Activated T-cell treated with anti-CD3 and anti-CD28 coated beads, Interleukin-2, amount 50 U/mL, for 48 hours (primary cell): Measurements from ENCODE around the gene ARHGAP22.
A peak's percentile ranks its signal among the peaks of the same experiment; 100 is the strongest.
"Not testable (repeated sequence)": the region's sequence is repeated elsewhere in the genome, so short reads cannot be mapped to it uniquely, and the experiment has no call there.

Experiments used
- DNase-seq, 2 experiments: peaks; one replicate each; pipeline ENCODE4 v3.0.0-alpha.2; 2020

The ARHGAP22 gene

GRCh38 chr10:48604991-48605508, at the start of gene ARHGAP22:
Gene ARHGAP22, minus strand, starts transcription at chr10:48605073. Its CDS starts 277 bp downstream, at chr10:48604796.
- DNase-seq, result peak in 1 of 2 experiments; percentile 23

DNA sequence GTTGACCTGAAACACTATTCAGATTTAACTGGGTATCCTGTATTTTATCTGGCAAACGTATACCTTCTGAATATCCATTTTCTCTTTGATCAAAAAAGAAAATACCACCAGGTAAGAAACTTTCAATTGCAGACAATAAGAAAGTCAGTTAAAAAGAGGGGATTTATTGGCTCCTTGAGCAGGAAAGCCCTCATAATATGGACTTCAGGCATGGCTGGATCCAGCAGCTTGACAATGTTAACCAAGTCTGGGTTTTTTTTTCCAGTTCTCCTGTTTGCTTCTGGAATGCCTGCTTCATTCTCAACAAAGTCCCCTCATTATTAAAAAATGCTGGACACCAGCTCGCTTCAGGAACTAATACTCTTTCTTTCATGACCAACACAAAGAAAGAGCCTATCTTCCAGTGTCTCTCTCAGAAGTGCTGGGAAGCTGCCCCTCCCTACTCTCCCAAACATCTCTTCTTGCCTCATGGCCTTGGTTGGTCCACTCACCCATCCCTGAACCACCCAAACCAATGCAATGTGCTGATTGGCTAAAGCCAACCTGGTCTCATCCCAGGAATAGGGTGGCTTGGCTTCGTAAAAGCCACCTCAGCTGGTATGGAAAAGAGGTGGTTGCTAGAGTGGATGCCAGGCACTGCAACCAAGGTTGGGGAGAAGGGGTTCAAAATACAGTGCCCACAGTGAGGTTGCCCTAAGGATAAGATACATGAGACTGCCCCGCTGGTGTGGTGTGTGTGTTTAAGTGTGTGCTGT, 49.2 kb upstream of the ARHGAP22 start:
- no peak for DNase-seq

DNA sequence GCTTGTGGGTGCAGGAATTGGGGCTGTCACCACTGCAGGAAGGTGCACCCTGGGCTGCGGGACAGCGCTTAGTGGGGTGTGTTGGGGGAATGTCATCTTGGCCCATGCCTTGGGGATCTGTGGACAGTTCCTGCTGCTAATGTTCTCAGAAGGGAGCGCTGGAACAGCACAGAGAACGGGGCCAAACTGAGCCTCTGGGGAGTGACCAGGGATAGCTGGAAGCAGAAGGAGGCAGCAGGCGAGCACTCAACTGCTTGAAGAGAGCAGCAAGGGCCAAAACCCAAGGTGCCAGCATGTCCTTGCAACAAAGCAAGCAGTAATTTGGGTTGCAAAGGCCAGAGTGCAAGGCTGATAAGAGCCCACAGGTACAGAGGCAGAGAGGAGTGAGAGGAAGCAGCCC, 48.5 kb upstream of the ARHGAP22 start:
- DNase-seq, result no peak

GRCh38 chr10:48652344-48652743, 47.5 kb upstream of the ARHGAP22 start:
- no peak for DNase-seq

DNA sequence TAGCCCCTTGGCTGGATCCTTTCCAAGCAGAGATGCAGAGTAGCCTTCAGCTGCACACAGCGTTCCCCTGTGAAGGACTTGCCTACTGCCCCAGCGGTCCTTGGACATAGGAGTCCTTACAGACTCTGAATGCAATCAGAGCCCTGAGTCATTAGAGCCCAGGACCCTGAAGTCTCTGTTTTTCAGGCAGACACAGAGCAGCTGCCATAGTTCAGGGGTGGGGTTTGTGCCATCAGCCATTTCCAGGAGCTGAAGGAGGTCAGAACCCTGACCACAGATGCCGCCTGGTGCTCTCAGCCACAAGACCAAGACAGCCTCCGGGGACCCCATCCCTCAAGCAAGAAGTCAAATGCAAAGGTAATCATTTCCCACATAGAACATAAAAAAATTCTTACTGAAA, 47.0 kb upstream of the ARHGAP22 start:
- no peak for DNase-seq

GRCh38 chr10:48651293-48651692, 46.4 kb upstream of the ARHGAP22 start:
- no peak for DNase-seq

- no peak for DNase-seq
These were observed 44.6 kb upstream of the ARHGAP22 start for GRCh38 chr10:48649349-48649944.

GRCh38 chr10:48648172-48648942, 43.5 kb upstream of the ARHGAP22 start:
- DNase-seq, result no peak

DNA sequence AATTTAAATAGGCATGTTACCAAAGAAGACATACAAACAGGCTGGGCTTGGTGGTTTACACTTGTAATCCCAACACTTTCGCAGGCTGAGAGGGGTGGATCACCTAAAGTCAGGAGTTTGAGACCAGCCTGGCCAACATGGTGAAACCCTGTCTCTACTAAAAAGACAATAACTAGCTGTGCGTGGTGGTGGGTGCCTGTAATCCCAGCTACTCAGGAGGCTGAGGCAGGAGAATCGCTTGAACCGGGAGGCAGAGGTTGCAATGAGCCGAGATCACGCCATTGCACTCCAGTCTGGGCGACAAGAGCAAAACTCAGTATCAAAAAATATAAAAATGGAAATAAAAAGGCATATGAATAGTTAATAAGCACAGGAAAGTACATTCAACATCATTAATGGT, 42.2 kb upstream of the ARHGAP22 start:
- not testable (repeated sequence) for DNase-seq

GRCh38 chr10:48645600-48645999, 40.7 kb upstream of the ARHGAP22 start:
- DNase-seq, result no peak

DNA sequence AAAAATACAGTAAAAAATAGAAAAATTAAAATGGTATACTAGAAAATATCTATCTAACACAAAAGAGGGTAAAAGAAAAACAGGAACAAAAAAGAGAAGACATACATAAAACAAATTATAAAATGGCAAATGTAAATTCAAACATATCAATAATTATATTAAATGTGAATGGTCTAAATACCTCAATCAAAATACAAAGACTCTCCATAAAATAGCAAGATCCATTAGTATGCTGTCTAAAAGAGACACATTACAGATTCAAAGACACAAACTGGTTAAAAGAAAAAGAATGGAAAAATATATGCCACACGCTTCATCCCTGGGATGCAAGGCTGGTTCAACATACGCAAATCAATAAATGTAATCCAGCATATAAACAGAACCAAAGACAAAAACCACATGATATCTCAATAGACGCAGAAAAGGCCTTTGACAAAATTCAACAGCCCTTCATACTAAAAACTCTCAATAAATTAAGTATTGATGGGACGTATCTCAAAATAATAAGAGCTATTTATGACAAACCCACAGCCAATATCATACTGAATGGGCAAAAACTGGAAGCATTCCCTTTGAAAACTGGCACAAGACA, 36.3 kb upstream of the ARHGAP22 start:
- DNase-seq, result not testable (repeated sequence)

DNA sequence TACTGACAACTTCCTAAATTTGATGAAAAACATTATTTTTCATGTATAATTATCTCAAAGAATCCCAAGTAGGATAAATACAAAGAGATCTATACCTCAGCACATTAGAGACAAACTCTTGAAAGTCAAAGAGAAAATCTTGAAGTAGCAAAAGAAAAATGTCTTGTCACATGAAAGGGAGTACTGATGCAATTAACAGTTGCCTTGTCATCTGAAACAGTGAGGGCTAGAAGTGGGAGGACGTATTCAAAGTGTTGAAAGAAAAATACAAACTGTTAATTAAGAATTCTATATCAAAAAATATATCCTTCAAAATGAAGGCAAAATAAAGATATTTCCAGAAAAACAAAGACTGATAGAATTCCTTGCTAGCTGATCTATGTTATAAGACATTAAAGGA, 35.5 kb upstream of the ARHGAP22 start:
- DNase-seq, result no peak

DNA sequence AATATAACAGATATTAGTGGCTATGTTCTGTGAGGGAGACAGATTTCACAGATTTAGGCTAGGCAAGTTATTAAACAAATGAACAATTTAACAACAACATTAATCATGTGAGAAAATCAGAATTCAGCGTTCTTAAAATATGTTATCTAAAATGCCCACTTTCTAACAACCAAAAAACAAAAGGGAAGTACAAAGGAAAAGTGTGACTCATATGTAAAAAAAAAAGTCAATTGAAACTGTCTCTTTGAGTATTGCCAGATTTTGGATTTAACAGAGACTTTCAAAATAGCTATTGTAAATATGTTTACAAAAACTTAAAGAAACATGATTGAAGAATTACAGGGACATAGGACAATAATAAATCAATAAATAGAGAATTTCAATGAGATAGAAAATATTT, 34.8 kb upstream of the ARHGAP22 start:
- no peak for DNase-seq

- no peak for DNase-seq
These were observed 34.1 kb upstream of the ARHGAP22 start for GRCh38 chr10:48638739-48639527.

- no peak for DNase-seq
These were observed 33.3 kb upstream of the ARHGAP22 start for GRCh38 chr10:48638158-48638557.

- no peak for DNase-seq
These were observed 32.0 kb upstream of the ARHGAP22 start for GRCh38 chr10:48636901-48637300.

DNA sequence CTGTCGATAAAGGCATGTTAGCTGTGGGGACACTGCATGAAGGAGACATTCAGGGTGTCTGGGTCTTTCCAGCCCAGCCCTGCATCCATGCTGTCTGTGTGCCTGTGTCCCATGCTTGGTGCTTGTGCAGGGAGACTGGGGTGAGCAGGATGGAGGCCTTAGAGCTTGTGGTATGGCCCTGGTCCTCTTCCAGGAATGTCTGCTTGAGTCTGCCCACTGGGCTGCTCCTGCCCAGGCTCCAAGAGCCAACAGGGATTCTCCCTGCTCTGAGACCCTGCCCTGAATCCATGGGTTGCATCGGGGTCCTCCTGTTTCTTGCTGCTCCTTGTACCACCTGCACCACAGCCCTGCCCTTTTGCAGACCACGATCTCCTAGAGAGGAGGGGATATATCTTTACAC, 31.4 kb upstream of the ARHGAP22 start:
- no peak for DNase-seq

DNA sequence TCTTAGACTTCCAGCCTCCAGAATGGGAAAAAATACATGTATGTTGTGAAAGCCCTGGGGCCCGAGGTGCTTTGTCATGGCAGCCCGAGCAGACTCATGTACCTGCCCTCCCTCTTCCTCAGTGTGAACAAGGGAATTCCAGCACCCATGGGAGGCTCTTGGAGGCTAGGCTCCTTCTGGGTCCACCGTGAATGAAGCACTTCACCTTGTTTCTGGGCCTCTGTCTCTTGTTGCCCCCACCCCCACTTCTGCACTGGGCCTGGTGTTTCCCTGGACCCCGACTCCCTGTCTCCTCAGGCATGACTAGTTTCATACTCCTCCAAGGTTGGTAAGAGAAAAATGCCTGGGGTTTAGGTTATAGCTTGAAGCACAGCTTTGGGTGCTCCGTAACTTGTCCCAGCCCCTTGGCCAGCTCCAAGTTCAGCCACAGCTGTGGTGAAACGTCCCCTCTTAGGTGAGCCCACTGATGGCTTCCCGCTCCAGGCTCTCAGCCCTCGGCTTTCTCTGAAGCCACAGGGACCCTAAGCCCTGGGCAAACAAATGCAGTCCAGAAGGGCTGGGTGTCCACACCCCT, 30.2 kb upstream of the ARHGAP22 start:
- no peak for DNase-seq

DNA sequence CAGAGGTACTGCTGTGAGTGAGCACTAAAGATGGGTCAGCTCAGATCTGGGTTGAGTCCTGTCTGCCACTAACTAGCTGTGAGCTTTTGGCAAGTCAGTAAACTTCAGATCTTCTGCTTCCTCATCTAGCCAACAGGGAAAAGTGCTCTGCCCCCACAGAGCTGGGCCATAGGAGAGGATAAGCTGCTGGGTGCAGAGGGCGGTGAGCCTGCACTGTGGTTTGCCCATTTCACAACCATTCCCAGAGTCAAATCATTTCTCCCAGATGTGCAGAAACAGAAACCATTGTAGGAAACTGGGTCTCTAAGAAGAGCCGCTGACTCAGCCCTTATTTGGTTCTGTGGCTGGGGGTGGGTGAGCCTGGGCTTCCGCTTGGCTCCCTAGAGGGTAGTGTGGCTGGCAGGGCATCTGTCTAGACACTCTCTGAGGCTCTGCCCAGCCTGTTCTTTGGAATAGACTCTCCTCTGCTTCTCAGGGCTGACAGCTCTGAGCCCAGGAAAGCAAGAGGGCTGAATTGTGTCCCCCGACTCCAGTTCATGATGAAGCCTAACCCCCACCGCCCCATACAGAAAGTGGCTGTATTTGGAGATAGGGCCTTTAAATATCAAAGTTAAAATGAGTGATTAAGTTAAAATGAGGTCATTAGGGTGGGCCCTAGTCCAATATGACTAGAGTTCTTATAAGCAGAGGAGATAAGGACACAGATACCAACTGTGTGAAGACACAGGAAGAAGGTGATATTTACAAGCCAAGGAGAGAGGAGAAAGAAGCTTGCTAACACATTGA, 29.5 kb upstream of the ARHGAP22 start:
- peak; percentile 68 to 74 for DNase-seq

GRCh38 chr10:48633381-48634197, 28.7 kb upstream of the ARHGAP22 start:
- no peak for DNase-seq
